PC-3 (cell line): ENCODE data around the gene CEBPB. TPM values are rescaled to one million over a fixed set of nuclear protein-coding genes. Genes with fewer than 3 reads are reported as not detected.
"Not testable (repeated sequence)": the region's sequence is repeated elsewhere in the genome, so short reads cannot be mapped to it uniquely, and the experiment has no call there.

Experiments
- ATAC-seq: fragments of 200-7000 bp; cut with Tn5 transposase; 2 replicates; pipeline ENCODE4 v1.9.1; 2020; ENCODE audit warnings: mild to moderate bottlenecking, moderate library complexity
- BruUV-seq: library from RNA; stranded (reverse); fragments of 400-500 nt; replicated peaks from 2 replicates; lab custom pipeline; 2021; lab: Mats Ljungman, UMichigan
- CTCF ChIA-PET: fragments of 300-600 bp; sonication (Branson Sonifier 250); formaldehyde crosslinking; loops from one replicate; lab custom pipeline; 2022; ENCODE audit warnings: antibody characterized with exemption; lab: Charles Lee
- POLR2A ChIA-PET: fragments of 300-600 bp; sonication (Branson Sonifier 250); formaldehyde crosslinking; loops from one replicate; lab custom pipeline; 2022; ENCODE audit warnings: antibody characterized with exemption; ENCODE audit not compliant: unreplicated experiment; lab: Charles Lee
- DNase-seq: peaks from one replicate; pipeline ENCODE4 v3.0.0-alpha.2; 2015
- H2AFZ ChIP-seq: fragments of 300-600 bp; sonication (generic); 2 replicates; pipeline ENCODE4 v1.6.0; 2016; ENCODE audit warnings: antibody characterized with exemption, low read length
- H3F3A ChIP-seq: fragments of 300-600 bp; sonication (generic); one replicate; pipeline ENCODE4 v1.6.0; 2017; ENCODE audit warnings: antibody characterized with exemption, low read length, control low read depth, mild to moderate bottlenecking; ENCODE audit not compliant: unreplicated experiment
- H3K27ac ChIP-seq: fragments of 300-600 bp; sonication (generic); 2 replicates; pipeline ENCODE4 v1.5.1; 2016; ENCODE audit warnings: mild to moderate bottlenecking, low read length
- H3K27me3 ChIP-seq: fragments of 300-600 bp; sonication (generic); 2 replicates; pipeline ENCODE4 v1.6.1; 2016; ENCODE audit warnings: low read length, mixed read lengths
- H3K36me3 ChIP-seq: fragments of 300-600 bp; sonication (generic); 2 replicates; pipeline ENCODE4 v1.6.1; 2016; ENCODE audit warnings: low read depth, mixed run types, low read length, mixed read lengths
- H3K4me1 ChIP-seq: fragments of 300-600 bp; sonication (generic); 2 replicates; pipeline ENCODE4 v1.5.1; 2016; ENCODE audit warnings: low read length; ENCODE audit not compliant: insufficient read depth
- H3K4me2 ChIP-seq: fragments of 300-600 bp; sonication (generic); 2 replicates; pipeline ENCODE4 v1.6.0; 2016; ENCODE audit warnings: low read length
- H3K4me3 ChIP-seq: fragments of 300-600 bp; sonication (generic); 2 replicates; pipeline ENCODE4 v1.5.1; 2016; ENCODE audit warnings: mild to moderate bottlenecking, low read length, mixed read lengths
- H3K79me2 ChIP-seq: fragments of 300-600 bp; sonication (generic); 2 replicates; pipeline ENCODE4 v1.6.1; 2017; ENCODE audit warnings: low read length, mixed read lengths
- H3K9ac ChIP-seq: fragments of 300-600 bp; sonication (generic); 2 replicates; pipeline ENCODE4 v1.6.0; 2016; ENCODE audit warnings: mild to moderate bottlenecking, low read length
- H3K9me2 ChIP-seq: fragments of 300-600 bp; sonication (generic); replicated peaks from 2 replicates; pipeline ENCODE4 v1.6.1; 2016; ENCODE audit warnings: mixed run types, low read length, mixed read lengths
- H3K9me3 ChIP-seq: fragments of 300-600 bp; sonication (generic); 2 replicates; pipeline ENCODE4 v1.6.1; 2016; ENCODE audit warnings: low read length, mixed read lengths
- H4K20me1 ChIP-seq: fragments of 300-600 bp; sonication (generic); 2 replicates; pipeline ENCODE4 v1.6.1; 2016; ENCODE audit warnings: low read length, mixed read lengths
- CTCF ChIP-seq: fragments of 300-600 bp; sonication (generic); conservative IDR thresholded peaks from 2 replicates; pipeline ENCODE4 v1.5.1; 2017; ENCODE audit warnings: antibody characterized with exemption, low read depth, mild to moderate bottlenecking, low read length
- EZH2 ChIP-seq: fragments of 300-600 bp; sonication (generic); IDR thresholded peaks from one replicate; pipeline ENCODE4 v1.6.1; 2017; ENCODE audit warnings: antibody characterized with exemption, mild to moderate bottlenecking, low read length; ENCODE audit not compliant: unreplicated experiment
- EZH2phosphoT487 ChIP-seq: fragments of 300-600 bp; sonication (generic); IDR thresholded peaks from 2 replicates; pipeline ENCODE4 v1.6.1; 2018; ENCODE audit warnings: mild to moderate bottlenecking, antibody characterized with exemption, low read length, borderline replicate concordance
- intact Hi-C: fragments of 100-400 bp; cut with micrococcal nuclease; formaldehyde crosslinking; loops from 2 replicates; pipeline ENCODE4 v1.9.0; 2023
- total RNA-seq: library from RNA; depleted of rRNA; stranded (reverse); fragments of >200 nt; gene quantifications from 2 replicates; pipeline ENCODE4 v1.2.3, GENCODE V29; 2014

CEBPB gene
- total RNA-seq, 1 experiment from 2014 or later: 103 TPM

- H3K9me2 ChIP-seq: no peaks in the 10 kb centered on the region
- H3K79me2 ChIP-seq: peaks cover 47% of the 10 kb centered on the region
- H3K9ac ChIP-seq: peak within 1 kb of the TSS; percentile 93
- TSS peak; percentile 96 for BruUV-seq
- H3K4me2 ChIP-seq: peak within 1 kb of the TSS; percentile 96
- ChIA-PET CTCF (interaction anchor here (0.6 to 1.7 kb wide), 6 partner anchors 13 to 175 kb away, joined by 3 to 10 read pairs (median 3); no protein-coding TSS in a partner anchor), POLR2A (interaction anchor here (0.6 to 1.8 kb wide), 7 partner anchors 10 to 669 kb away, joined by 4 to 12 read pairs (median 5); no protein-coding TSS in a partner anchor)
- TF ChIP-seq EZH2phosphoT487 (no peak), CTCF (no peak), EZH2 (no peak)
- H2AFZ ChIP-seq: peak within 1 kb of the TSS; percentile 94
- DNase-seq (peak; percentile 98), ATAC-seq (peak; percentile 93)
- H3K27me3 ChIP-seq: no peaks in the 10 kb centered on the region
- H4K20me1 ChIP-seq: no peaks in the 10 kb centered on the region
- H3K9me3 ChIP-seq: no peaks in the 10 kb centered on the region
- H3K4me1 ChIP-seq: peaks cover 38% of the 10 kb centered on the region
- H3K27ac ChIP-seq: peak within 1 kb of the TSS; percentile 31
- peaks cover 4% of the 10 kb centered on the region; the same call in 1 of the 2 replicates for H3K36me3 ChIP-seq
- peak within 1 kb of the TSS; percentile 76 for H3K4me3 ChIP-seq
- intact Hi-C loops: loop anchor here (2.0 kb wide), 1 partner anchor 13 kb away; no protein-coding TSS in a partner anchor
- H3F3A ChIP-seq: no peaks in the 10 kb centered on the region
Measured at GRCh38 chr20:50153500-50154377, 36.9 kb upstream of the CEBPB start, which contains the start of gene PEDS1. Gene PEDS1 (minus strand): TSS chr20:50153723. CDS start chr20:50153637, 86 bp downstream.

GRCh38 chr20:50161494-50161893 lies 29.1 kb upstream of the CEBPB start:
- H3K4me1 ChIP-seq: peaks cover 34% of the 10 kb centered on the region
- H3K4me2 ChIP-seq, intact Hi-C loops, H3K27ac ChIP-seq, H3K27me3 ChIP-seq, H3K9ac ChIP-seq, H3K79me2 ChIP-seq, DNase-seq, H3F3A ChIP-seq, H3K36me3 ChIP-seq, CTCF ChIA-PET, H3K9me3 ChIP-seq, BruUV-seq, H4K20me1 ChIP-seq, POLR2A ChIA-PET, H2AFZ ChIP-seq, ATAC-seq, H3K9me2 ChIP-seq, H3K4me3 ChIP-seq: not testable (repeated sequence)

- POLR2A ChIA-PET: no interaction called here
- peak overlapping the region; percentile 11; the same call in 1 of the 2 replicates for H3K9ac ChIP-seq
- no peaks in the 10 kb centered on the region for H3K79me2 ChIP-seq
- peaks cover 38% of the 10 kb centered on the region for H3K4me1 ChIP-seq
- no peaks in the 10 kb centered on the region for H4K20me1 ChIP-seq
- peak overlapping the region; percentile 38 for H2AFZ ChIP-seq
- peak overlapping the region; percentile 53 for H3K4me2 ChIP-seq
- CTCF ChIA-PET: no interaction called here
- no peaks in the 10 kb centered on the region for H3K9me2 ChIP-seq
- no TSS peak for BruUV-seq
- H3F3A ChIP-seq: peaks cover 3% of the 10 kb centered on the region
- ATAC-seq (peak; percentile 48), DNase-seq (peak; percentile 81)
- TF ChIP-seq EZH2 (no peak), EZH2phosphoT487 (no peak), CTCF (no peak)
- peak overlapping the region; percentile 2; the same call in 1 of the 2 replicates for H3K4me3 ChIP-seq
- intact Hi-C loops: no loop called here
- H3K36me3 ChIP-seq: no peaks in the 10 kb centered on the region
- no peaks in the 10 kb centered on the region for H3K9me3 ChIP-seq
- no peaks in the 10 kb centered on the region for H3K27me3 ChIP-seq
- peak overlapping the region; percentile 69 for H3K27ac ChIP-seq
Measured at GRCh38 chr20:50163570-50164317, 26.9 kb upstream of the CEBPB start.
